Activated CD4-positive, alpha-beta memory T cell treated with anti-CD3 and anti-CD28 coated beads, Interleukin-2, amount 10 ng/mL, durations not matched to agents 7 days and 5 days (primary cell): ENCODE measurements around the gene RND3. TPM values are rescaled to one million over a fixed set of nuclear protein-coding genes. Genes with fewer than 3 reads are reported as not detected.
A peak's percentile ranks its signal among the peaks of the same experiment; 100 is the strongest.

ENCODE experiments used
- CTCF ChIA-PET: fragments of 350-600 bp; sonication (Branson Sonifier 250); formaldehyde crosslinking; loops from one replicate; lab custom pipeline; 2021; ENCODE audit warnings: antibody characterized with exemption, inconsistent platforms; lab: Charles Lee
- POLR2A ChIA-PET: fragments of 350-600 bp; sonication (Branson Sonifier 250); formaldehyde crosslinking; loops from one replicate; lab custom pipeline; 2021; ENCODE audit warnings: antibody characterized with exemption; lab: Charles Lee
- DNase-seq: peaks from one replicate; pipeline ENCODE4 v3.0.0-alpha.2; 2020
- H3K27ac Mint-ChIP-seq: one replicate; pipeline ENCODE4 v1.8.0; 2021; ENCODE audit warnings: mild to moderate bottlenecking, mixed read lengths
- H3K27me3 Mint-ChIP-seq: one replicate; pipeline ENCODE4 v1.8.0; 2021; ENCODE audit warnings: mixed read lengths
- H3K36me3 Mint-ChIP-seq: one replicate; pipeline ENCODE4 v1.8.0; 2021; ENCODE audit warnings: low read depth, mixed read lengths
- H3K4me1 Mint-ChIP-seq: one replicate; pipeline ENCODE4 v1.8.0; 2021; ENCODE audit warnings: mixed read lengths
- H3K4me3 Mint-ChIP-seq: one replicate; pipeline ENCODE4 v1.8.0; 2021; ENCODE audit warnings: mild to moderate bottlenecking, mixed read lengths
- H3K9me3 Mint-ChIP-seq: one replicate; pipeline ENCODE4 v1.8.0; 2021; ENCODE audit warnings: mixed read lengths
- total RNA-seq, 2 experiments: library from RNA; stranded (reverse); gene quantifications; one replicate each; pipeline ENCODE4 v1.2.3, GENCODE V29; 2021

Gene RND3
- total RNA-seq, 2 experiments from 2014 or later: not detected

GRCh38 chr2:150517951-150518680 lies 30.6 kb upstream of the RND3 start:
- Mint-ChIP-seq H3K36me3 (no peaks in the 10 kb centered on the region), H3K27ac (no peak overlapping the region), H3K4me3 (no peak overlapping the region), H3K4me1 (no peaks in the 10 kb centered on the region), H3K9me3 (peaks cover 5% of the 10 kb centered on the region), H3K27me3 (no peaks in the 10 kb centered on the region)
- ChIA-PET POLR2A (no interaction called here), CTCF (no interaction called here)
- no peak for DNase-seq

- Mint-ChIP-seq H3K9me3 (no peaks in the 10 kb centered on the region), H3K36me3 (no peaks in the 10 kb centered on the region), H3K4me1 (no peaks in the 10 kb centered on the region), H3K4me3 (no peak overlapping the region), H3K27me3 (no peaks in the 10 kb centered on the region), H3K27ac (no peak overlapping the region)
- no peak for DNase-seq
- CTCF ChIA-PET: no interaction called here
- POLR2A ChIA-PET: no interaction called here
Measured at GRCh38 chr2:150513647-150514046, 26.2 kb upstream of the RND3 start.

- no peaks in the 10 kb centered on the region for H3K9me3 Mint-ChIP-seq
- ChIA-PET CTCF (no interaction called here), POLR2A (no interaction called here)
- H3K27ac Mint-ChIP-seq: no peak overlapping the region
- H3K4me3 Mint-ChIP-seq: no peak overlapping the region
- H3K4me1 Mint-ChIP-seq: no peaks in the 10 kb centered on the region
- DNase-seq: no peak
- no peaks in the 10 kb centered on the region for H3K36me3 Mint-ChIP-seq
- H3K27me3 Mint-ChIP-seq: no peaks in the 10 kb centered on the region
Measured at GRCh38 chr2:150508497-150509137, 21.1 kb upstream of the RND3 start.

GRCh38 chr2:150507071-150507470 lies 19.6 kb upstream of the RND3 start:
- DNase-seq: no peak
- POLR2A ChIA-PET: no interaction called here
- no peaks in the 10 kb centered on the region for H3K4me1 Mint-ChIP-seq
- H3K4me3 Mint-ChIP-seq: no peak overlapping the region
- H3K27ac Mint-ChIP-seq: no peak overlapping the region
- no peaks in the 10 kb centered on the region for H3K27me3 Mint-ChIP-seq
- H3K36me3 Mint-ChIP-seq: no peaks in the 10 kb centered on the region
- CTCF ChIA-PET: no interaction called here
- no peaks in the 10 kb centered on the region for H3K9me3 Mint-ChIP-seq

- CTCF ChIA-PET: no interaction called here
- H3K4me1 Mint-ChIP-seq: no peaks in the 10 kb centered on the region
- no peaks in the 10 kb centered on the region for H3K27me3 Mint-ChIP-seq
- H3K36me3 Mint-ChIP-seq: no peaks in the 10 kb centered on the region
- POLR2A ChIA-PET: no interaction called here
- no peak overlapping the region for H3K4me3 Mint-ChIP-seq
- H3K27ac Mint-ChIP-seq: no peak overlapping the region
- DNase-seq: no peak
- no peaks in the 10 kb centered on the region for H3K9me3 Mint-ChIP-seq
Measured at GRCh38 chr2:150505178-150505577, 17.7 kb upstream of the RND3 start.

- DNase-seq: no peak
- H3K27ac Mint-ChIP-seq: no peak overlapping the region
- no peaks in the 10 kb centered on the region for H3K36me3 Mint-ChIP-seq
- H3K4me3 Mint-ChIP-seq: no peak overlapping the region
- no peaks in the 10 kb centered on the region for H3K9me3 Mint-ChIP-seq
- no peaks in the 10 kb centered on the region for H3K4me1 Mint-ChIP-seq
- POLR2A ChIA-PET: no interaction called here
- no peaks in the 10 kb centered on the region for H3K27me3 Mint-ChIP-seq
- CTCF ChIA-PET: no interaction called here
Measured at GRCh38 chr2:150495993-150496627, 8.6 kb upstream of the RND3 start.

- H3K27ac Mint-ChIP-seq: no peak overlapping the region
- no peak overlapping the region for H3K4me3 Mint-ChIP-seq
- H3K4me1 Mint-ChIP-seq: no peaks in the 10 kb centered on the region
- H3K27me3 Mint-ChIP-seq: no peaks in the 10 kb centered on the region
- H3K36me3 Mint-ChIP-seq: no peaks in the 10 kb centered on the region
- H3K9me3 Mint-ChIP-seq: no peaks in the 10 kb centered on the region
- DNase-seq: no peak
- ChIA-PET POLR2A (no interaction called here), CTCF (no interaction called here)
Measured at GRCh38 chr2:150495001-150495400, 7.5 kb upstream of the RND3 start.

GRCh38 chr2:150494234-150494945 lies 6.9 kb upstream of the RND3 start:
- Mint-ChIP-seq H3K4me3 (no peak overlapping the region), H3K27me3 (no peaks in the 10 kb centered on the region), H3K9me3 (no peaks in the 10 kb centered on the region), H3K27ac (no peak overlapping the region), H3K4me1 (no peaks in the 10 kb centered on the region), H3K36me3 (no peaks in the 10 kb centered on the region)
- CTCF ChIA-PET: no interaction called here
- DNase-seq: no peak
- POLR2A ChIA-PET: no interaction called here

DNA sequence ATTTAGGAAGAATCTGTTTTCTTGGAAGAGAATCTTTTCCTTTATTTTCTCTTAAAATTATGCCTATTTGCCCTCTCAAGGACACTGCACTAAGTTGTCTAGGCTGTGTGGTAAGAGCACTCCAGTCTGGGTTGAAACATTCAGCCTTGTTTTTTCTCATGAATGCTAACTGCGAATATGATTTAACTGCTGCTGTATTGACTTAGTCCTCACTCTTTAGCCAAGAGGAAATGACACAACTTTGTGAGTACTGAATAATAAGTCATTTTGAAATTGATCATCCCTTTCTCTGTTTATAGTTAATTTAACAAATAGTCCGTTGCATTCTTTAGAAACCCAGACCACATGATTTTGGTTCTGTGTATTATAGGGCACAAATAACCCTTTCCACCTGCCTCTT lies 4.5 kb upstream of the RND3 start:
- Mint-ChIP-seq H3K27ac (no peak overlapping the region), H3K9me3 (no peaks in the 10 kb centered on the region), H3K4me3 (no peak overlapping the region), H3K27me3 (peaks cover 11% of the 10 kb centered on the region), H3K4me1 (peaks cover 2% of the 10 kb centered on the region), H3K36me3 (no peaks in the 10 kb centered on the region)
- CTCF ChIA-PET: no interaction called here
- POLR2A ChIA-PET: no interaction called here
- DNase-seq: no peak

GRCh38 chr2:150491430-150491829 lies 4.0 kb upstream of the RND3 start:
- ChIA-PET POLR2A (no interaction called here), CTCF (no interaction called here)
- Mint-ChIP-seq H3K27me3 (peaks cover 16% of the 10 kb centered on the region), H3K4me3 (no peak overlapping the region), H3K36me3 (no peaks in the 10 kb centered on the region), H3K4me1 (peaks cover 7% of the 10 kb centered on the region), H3K27ac (no peak overlapping the region), H3K9me3 (no peaks in the 10 kb centered on the region)
- DNase-seq: no peak

DNA sequence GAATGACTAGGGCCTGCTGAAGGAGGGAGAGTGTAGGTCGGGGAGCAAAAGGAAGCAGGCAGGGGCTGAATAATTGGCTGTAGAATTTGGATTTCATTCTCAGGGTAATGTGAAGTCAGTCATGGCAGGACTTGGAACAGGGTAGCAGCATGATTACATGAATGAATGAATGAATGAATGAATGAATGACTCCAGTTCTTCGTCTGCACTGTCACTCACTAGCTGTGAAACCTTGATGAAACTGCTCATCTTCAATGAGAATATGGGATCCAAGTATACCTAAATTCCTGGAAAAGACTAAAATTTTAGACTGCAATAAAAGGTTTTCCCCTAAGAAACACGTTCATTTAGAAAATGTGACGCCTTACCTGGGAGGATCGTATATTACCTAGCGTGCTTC lies 3.0 kb upstream of the RND3 start:
- H3K4me1 Mint-ChIP-seq: peaks cover 8% of the 10 kb centered on the region
- H3K9me3 Mint-ChIP-seq: no peaks in the 10 kb centered on the region
- peaks cover 26% of the 10 kb centered on the region for H3K27me3 Mint-ChIP-seq
- no peaks in the 10 kb centered on the region for H3K36me3 Mint-ChIP-seq
- H3K27ac Mint-ChIP-seq: no peak overlapping the region
- POLR2A ChIA-PET: no interaction called here
- DNase-seq: no peak
- H3K4me3 Mint-ChIP-seq: no peak overlapping the region
- CTCF ChIA-PET: no interaction called here

DNA sequence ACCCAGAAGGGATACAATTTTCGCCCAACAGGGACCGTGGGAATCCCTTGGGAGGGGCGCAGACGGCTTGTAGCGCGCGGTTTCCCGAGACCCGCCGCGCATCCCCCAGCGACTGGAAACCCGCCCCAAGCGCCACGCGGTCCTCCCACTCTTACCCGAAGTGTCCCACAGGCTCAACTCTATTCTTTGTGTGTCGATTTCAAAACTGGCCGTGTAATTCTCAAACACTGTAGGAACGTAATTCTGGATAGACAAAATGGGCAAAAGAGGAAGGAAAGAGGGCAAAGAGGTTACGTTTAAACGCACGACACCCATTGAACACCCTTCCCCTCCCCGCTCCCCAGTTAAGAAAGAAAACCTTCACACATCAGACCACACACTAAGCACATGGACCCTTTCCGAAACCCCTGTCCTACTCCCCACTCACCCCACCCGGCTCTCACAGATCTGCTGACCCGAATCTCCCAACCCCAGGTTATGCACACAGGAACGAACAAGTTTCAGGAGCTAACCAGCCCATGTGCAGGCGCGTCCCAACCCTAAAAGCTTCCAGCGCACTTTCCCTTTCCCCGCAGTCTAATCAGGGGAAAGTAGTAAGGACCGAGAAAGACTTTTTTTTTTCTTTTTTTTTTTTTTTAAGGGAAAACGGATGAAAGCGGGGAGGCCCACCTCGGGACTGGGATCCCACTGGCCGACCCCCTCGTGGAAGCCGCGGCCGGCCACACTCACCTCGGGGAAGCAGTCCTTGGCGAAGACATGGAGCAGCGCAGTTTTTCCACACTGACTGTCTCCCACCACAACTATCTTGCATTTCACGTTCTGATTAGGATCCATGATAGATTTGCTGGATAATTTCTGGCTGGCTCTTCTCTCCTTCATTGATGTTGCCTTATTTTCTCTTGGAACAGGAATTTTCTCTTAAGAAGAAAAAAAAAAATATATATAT lies 655 bp downstream of the RND3 start:
- Mint-ChIP-seq H3K4me3 (peak overlapping the region; percentile 10), H3K4me1 (peaks cover 8% of the 10 kb centered on the region), H3K9me3 (no peaks in the 10 kb centered on the region), H3K36me3 (no peaks in the 10 kb centered on the region), H3K27me3 (peaks cover 44% of the 10 kb centered on the region), H3K27ac (no peak overlapping the region)
- POLR2A ChIA-PET: no interaction called here
- no peak for DNase-seq
- CTCF ChIA-PET: no interaction called here
